Left ventricle myocardium inferior (tissue), 1 donor: ENCODE data around the gene MX2. TPM values are rescaled to one million over a fixed set of nuclear protein-coding genes. Genes with fewer than 3 reads are reported as not detected.
"Not testable (repeated sequence)": the region's sequence is repeated elsewhere in the genome, so short reads cannot be mapped to it uniquely, and the experiment has no call there.

Source experiments
- DNase-seq: peaks from one replicate; pipeline ENCODE4 v3.0.0-alpha.2; 2020
- H3K27ac ChIP-seq: fragments of 200-600 bp; replicated peaks from 2 replicates; pipeline ENCODE4 v1.8.0; 2021
- H3K27me3 ChIP-seq: fragments of 200-600 bp; 2 replicates; pipeline ENCODE4 v1.8.0; 2021; ENCODE audit warnings: low read depth
- H3K36me3 ChIP-seq: fragments of 200-600 bp; 2 replicates; pipeline ENCODE4 v1.8.0; 2021
- H3K4me1 ChIP-seq: fragments of 200-600 bp; 2 replicates; pipeline ENCODE4 v1.8.0; 2021
- H3K4me3 ChIP-seq: fragments of 200-600 bp; 2 replicates; pipeline ENCODE4 v1.8.0; 2021; ENCODE audit warnings: mild to moderate bottlenecking, moderate library complexity
- H3K9me3 ChIP-seq: fragments of 200-600 bp; replicated peaks from 2 replicates; pipeline ENCODE4 v1.8.0; 2021
- intact Hi-C: fragments of 100-400 bp; cut with micrococcal nuclease; formaldehyde crosslinking; loops from one replicate; pipeline ENCODE4 v1.11.0; 2022
- total RNA-seq: library from RNA; stranded (reverse); fragmentation: NEBNext Ultra II Directional; extraction: Animal tissue kit (Norgen Biotek cat#: 25700); gene quantifications from one replicate; pipeline ENCODE4 v1.2.1, GENCODE V29; 2021
- TF ChIP-seq, protein P1 (sequence below): fragments of 200-600 bp; IDR thresholded peaks from 2 replicates; pipeline ENCODE4 v1.8.0; 2021; ENCODE audit warnings: antibody characterized with exemption, mild to moderate bottlenecking, borderline replicate concordance
- donor health status: DM: no; HTN: yes; CAD: no; lungs with severe emphysema.

Gene MX2
- total RNA-seq, 1 donor from 2014 or later: 5.4 TPM

- DNase-seq: no peak
- intact Hi-C loops: no loop called here
These were observed 44.5 kb downstream of the MX2 start for GRCh38 chr21:41406340-41406739.

DNA sequence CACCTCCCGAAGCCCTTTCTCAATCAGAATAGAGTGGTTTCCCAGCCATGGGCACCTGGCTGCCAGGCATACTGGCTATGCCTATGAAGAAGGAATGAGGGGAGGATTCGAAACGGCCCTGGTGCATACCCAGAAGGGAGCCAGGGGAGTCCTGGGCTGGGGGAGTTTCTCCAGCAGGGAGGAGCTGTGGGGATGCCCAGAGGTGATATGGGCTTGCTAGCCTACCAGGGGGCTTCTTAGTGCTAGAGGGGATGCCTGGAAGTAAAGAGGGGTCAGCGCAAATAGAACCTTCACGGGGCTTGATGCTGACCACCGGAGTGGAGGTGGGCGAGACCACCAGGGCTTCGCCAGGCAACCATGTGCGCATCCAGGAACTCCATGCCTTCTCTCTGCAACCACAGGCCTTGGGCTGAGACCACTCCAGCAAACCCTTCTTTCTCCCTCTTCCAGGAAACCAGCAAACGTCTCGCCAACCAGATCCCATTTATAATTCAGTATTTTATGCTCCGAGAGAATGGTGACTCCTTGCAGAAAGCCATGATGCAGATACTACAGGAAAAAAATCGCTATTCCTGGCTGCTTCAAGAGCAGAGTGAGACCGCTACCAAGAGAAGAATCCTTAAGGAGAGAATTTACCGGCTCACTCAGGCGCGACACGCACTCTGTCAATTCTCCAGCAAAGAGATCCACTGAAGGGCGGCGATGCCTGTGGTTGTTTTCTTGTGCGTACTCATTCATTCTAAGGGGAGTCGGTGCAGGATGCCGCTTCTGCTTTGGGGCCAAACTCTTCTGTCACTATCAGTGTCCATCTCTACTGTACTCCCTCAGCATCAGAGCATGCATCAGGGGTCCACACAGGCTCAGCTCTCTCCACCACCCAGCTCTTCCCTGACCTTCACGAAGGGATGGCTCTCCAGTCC is 46.0 kb downstream of the MX2 start:
- intact Hi-C loops: no loop called here
- DNase-seq: no peak
- Histone ChIP-seq H3K4me1 (peaks cover 10% of the 10 kb centered on the region), H3K27ac (no peak overlapping the region), H3K9me3 (peaks cover 14% of the 10 kb centered on the region), H3K27me3 (peaks cover 8% of the 10 kb centered on the region), H3K36me3 (peaks cover 53% of the 10 kb centered on the region), H3K4me3 (no peak overlapping the region)
- TF ChIP-seq, protein P1, sequence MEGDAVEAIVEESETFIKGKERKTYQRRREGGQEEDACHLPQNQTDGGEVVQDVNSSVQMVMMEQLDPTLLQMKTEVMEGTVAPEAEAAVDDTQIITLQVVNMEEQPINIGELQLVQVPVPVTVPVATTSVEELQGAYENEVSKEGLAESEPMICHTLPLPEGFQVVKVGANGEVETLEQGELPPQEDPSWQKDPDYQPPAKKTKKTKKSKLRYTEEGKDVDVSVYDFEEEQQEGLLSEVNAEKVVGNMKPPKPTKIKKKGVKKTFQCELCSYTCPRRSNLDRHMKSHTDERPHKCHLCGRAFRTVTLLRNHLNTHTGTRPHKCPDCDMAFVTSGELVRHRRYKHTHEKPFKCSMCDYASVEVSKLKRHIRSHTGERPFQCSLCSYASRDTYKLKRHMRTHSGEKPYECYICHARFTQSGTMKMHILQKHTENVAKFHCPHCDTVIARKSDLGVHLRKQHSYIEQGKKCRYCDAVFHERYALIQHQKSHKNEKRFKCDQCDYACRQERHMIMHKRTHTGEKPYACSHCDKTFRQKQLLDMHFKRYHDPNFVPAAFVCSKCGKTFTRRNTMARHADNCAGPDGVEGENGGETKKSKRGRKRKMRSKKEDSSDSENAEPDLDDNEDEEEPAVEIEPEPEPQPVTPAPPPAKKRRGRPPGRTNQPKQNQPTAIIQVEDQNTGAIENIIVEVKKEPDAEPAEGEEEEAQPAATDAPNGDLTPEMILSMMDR: no peak

More at GRCh38 chr21:41406340-41406739, 44.5 kb downstream of the MX2 start:
- Histone ChIP-seq H3K9me3 (peaks cover 8% of the 10 kb centered on the region), H3K4me3 (no peak overlapping the region), H3K27me3 (peaks cover 8% of the 10 kb centered on the region), H3K27ac (no peak overlapping the region), H3K4me1 (peaks cover 3% of the 10 kb centered on the region), H3K36me3 (peaks cover 61% of the 10 kb centered on the region)
- TF ChIP-seq, protein P1: no peak

GRCh38 chr21:41410361-41410760 is 48.5 kb downstream of the MX2 start:
- Histone ChIP-seq H3K27me3 (peaks cover 8% of the 10 kb centered on the region), H3K27ac (no peak overlapping the region), H3K36me3 (peaks cover 34% of the 10 kb centered on the region), H3K4me3 (no peak overlapping the region), H3K9me3 (peaks cover 29% of the 10 kb centered on the region), H3K4me1 (peaks cover 10% of the 10 kb centered on the region)
- intact Hi-C loops: no loop called here
- TF ChIP-seq, protein P1: no peak
- DNase-seq: no peak

GRCh38 chr21:41410767-41411448 is 49.1 kb downstream of the MX2 start:
- H3K4me3 ChIP-seq: no peak overlapping the region
- TF ChIP-seq, protein P1: no peak
- H3K9me3 ChIP-seq: peaks cover 35% of the 10 kb centered on the region
- H3K27ac ChIP-seq: peak overlapping the region; percentile 22
- intact Hi-C loops: no loop called here
- no peak for DNase-seq
- H3K36me3 ChIP-seq: peaks cover 34% of the 10 kb centered on the region
- H3K4me1 ChIP-seq: peaks cover 10% of the 10 kb centered on the region
- H3K27me3 ChIP-seq: peaks cover 8% of the 10 kb centered on the region

DNA sequence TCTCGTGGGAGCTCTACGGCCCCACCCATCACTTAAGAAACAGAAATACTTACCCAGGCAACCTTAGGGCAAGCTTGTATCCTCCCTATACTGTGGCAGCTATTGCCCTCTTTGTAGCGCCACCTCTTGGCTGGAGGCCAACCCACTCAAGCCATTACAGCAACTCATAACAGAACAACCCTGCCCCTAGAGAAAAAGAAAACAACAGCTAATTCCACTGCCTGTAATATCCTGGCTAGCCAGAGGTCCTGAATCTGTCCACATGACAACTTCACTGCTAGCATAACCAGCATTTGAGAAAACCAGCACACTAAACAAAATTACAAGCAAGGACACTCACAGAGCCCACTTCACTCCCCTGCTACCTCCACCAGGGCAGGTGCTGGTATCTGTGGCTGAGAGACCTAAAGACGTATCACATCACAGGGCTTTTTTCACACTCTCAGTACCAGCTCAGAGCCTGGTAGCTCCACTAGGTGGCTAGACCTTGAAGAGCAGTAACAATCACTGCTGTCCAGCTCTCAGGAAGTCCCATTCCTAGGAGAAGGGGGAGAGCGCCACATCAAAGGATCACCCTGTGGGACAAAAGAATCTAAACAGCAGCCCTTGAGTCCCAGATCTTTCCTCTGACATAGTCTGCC is 49.7 kb downstream of the MX2 start:
- H3K4me1 ChIP-seq: peaks cover 10% of the 10 kb centered on the region
- peaks cover 8% of the 10 kb centered on the region for H3K27me3 ChIP-seq
- peak overlapping the region; percentile 22 for H3K27ac ChIP-seq
- no peak overlapping the region for H3K4me3 ChIP-seq
- H3K36me3 ChIP-seq: peaks cover 30% of the 10 kb centered on the region
- no peak for DNase-seq
- TF ChIP-seq, protein P1: peak; percentile 43
- peaks cover 35% of the 10 kb centered on the region for H3K9me3 ChIP-seq
- intact Hi-C loops: no loop called here

GRCh38 chr21:41417505-41417904 is 55.7 kb downstream of the MX2 start:
- DNase-seq, H3K36me3 ChIP-seq, H3K27ac ChIP-seq, intact Hi-C loops, H3K27me3 ChIP-seq, H3K4me3 ChIP-seq: not testable (repeated sequence)
- peaks cover 25% of the 10 kb centered on the region for H3K4me1 ChIP-seq
- peaks cover 24% of the 10 kb centered on the region for H3K9me3 ChIP-seq
